AG08395 (cell line): Measurements from ENCODE around the gene KCP.
"Not testable (repeated sequence)": the region's sequence is repeated elsewhere in the genome, so short reads cannot be mapped to it uniquely, and the experiment has no call there.

Experiments used
- DNase-seq: peaks from one replicate; pipeline ENCODE4 v3.0.0; 2012; ENCODE audit warnings: mixed read lengths, low spot score

KCP gene

DNA sequence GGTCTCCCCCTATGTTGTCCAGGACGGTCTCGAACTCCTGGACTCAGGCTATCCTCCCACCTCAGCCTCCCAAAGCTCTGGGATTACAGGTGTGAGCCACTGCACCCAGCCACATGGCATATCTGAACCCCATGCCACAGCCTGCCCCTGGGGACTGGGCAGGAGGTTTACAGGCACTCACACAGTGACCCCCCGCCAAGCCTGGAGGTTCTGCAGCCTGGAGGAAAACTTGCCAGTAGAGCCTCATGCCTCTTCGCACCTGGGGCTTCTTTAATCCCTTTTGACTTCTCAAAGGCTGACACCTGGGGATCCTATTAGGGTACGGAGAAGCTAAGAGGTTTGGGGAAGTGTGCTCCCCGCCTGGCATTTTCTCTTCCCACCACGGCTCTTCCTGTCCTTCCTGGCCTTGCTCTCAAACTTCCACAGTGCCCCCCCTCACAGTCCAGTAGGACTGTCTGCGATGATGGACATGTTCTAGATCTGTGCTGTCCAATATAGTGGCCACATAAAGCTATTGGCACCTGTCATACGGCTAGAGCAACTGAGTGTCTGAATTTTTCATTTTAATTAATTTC, 11.4 kb upstream of the KCP start:
- no peak for DNase-seq

DNA sequence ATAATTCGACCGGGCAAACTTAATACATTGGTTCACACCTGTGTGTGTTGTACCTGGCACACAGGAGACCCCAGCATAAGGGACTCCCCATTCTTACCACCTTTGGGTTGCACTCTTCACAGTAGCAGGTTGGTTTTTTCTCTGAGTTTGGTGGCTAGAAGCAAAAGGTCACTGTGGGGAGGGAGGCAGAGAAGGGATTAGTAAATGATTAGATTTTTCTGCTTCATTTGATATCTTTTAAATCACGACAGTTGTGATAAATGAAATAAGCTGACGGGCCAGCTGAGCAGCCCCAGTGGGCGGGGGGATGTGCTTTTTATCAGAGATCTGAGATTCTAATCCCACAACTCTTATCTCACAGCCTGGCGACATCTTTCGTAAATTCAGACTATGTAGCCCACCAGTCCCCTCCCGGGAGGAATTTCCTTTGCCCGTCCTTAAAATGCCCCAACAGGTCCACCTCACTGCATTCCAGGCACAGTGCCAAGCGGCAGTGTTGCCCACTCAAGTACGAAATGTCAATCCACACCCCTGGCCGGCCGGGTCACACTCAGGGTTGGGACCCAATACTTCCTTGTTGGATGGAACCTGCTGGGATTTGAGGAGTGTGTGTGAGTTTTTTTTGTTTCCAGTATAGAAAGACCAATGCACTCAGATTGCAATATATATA, 10.5 kb upstream of the KCP start:
- DNase-seq: no peak

DNA sequence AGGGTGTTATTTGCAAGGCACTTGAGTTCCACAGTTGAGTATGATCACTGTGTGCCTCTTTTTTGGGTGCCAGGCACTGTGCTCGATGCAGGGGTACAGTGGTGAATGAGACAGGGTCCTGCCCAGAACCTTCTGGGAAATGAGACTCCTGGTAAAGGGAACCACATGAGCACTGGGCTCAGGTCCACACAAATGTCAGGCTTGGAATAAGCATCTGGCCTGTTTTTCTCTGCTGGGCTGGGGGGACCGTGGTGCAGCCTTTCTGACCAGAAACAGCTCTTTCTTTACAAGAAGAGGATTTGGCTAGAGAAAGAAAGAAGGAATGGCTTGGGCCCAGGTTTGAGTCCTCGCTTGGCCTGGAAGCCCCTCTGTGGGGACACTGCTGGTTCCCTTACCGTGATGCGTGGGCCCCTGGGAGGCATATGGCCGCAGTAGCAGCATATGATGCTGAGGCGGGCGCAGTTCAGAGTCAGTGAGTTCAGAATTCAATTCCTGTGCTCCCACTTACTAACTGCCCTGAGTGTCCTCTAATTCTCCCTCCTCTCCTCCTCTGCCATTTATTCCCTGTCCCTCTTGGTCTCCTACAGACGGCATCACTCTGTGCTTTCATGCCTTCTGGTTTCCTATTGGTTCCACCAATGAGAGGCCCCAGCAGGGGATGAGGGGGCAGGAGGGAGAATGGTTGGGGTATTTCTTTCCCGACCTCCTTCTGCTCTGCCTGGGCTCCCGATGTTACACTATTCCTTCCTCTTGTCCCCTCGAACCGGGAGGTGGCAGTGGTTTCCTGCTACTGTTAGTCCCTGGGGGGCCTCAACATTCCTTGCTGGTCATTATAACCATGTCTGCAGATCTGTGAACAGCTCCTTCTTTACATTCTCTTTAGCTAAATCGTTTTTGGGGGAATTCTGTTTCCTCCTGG, 9.6 kb upstream of the KCP start:
- no peak for DNase-seq

DNA sequence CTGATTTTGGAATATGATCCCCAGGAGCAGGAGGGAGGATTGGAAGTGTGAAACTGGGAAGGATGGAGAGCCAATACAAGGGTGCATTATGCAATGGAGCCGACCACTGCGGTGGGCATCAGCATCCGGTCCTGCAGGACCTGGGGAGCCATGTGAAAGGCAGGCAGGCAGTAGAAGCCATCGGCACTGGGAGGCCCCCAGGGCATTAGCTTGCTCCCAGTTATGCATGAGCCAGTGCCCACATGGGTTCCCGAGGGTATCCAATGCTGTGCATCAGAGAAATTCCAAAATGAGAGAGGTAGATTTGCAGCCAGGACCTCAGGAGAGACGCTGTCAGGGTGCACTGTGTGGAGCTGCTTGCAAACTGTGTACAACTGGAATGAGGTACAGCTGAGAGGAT, 8.7 kb upstream of the KCP start:
- no peak for DNase-seq

DNA sequence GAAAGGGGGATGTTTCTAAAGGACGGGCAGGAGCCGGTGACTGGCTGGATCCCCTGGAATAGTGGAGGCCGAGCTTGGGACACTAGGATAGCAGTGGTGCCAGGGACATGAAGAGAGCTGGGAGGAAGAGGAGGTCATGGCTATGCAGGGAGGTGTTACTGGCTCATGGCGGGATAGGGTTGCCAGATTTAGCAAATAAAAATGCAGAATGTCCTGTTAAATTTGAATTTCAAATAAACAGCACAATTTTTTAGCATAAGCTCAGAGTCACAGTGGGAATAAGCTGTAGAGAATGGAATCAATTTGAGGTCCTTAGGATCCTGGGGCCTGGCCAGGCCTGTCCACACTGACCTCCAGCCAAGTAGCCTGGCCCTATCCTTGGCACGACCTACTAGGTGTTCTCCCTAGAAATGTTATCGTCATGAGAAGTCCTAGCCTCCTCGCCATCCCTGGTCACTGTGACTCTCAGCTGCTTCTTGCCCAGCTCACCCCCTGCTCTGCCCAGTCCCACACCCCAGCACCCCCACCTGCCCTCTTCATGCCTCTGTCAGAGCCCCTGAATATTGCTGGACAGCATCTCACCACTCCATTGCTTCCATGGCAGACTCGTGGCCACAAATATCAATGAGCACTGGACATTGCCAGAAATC, 7.6 kb upstream of the KCP start:
- no peak for DNase-seq

DNA sequence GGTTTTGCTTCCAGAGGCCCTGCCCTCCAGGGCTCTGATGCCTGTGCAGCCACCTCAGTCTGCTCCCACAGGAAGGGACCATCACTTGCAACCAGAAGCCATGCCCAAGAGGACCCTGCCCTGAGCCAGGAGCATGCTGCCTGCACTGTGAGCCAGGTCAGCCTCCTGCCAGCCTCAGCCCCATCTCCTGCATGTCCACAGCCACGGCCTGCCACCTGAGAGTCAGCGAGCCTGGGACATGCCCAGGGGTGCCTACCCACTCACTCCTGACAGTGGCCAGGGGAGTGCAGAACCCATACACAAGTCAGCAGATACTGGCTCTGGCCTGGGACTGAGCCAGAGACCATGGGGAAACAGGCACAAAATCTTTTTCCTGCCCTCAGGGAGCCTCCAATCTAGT, 6.6 kb upstream of the KCP start:
- no peak for DNase-seq

DNA sequence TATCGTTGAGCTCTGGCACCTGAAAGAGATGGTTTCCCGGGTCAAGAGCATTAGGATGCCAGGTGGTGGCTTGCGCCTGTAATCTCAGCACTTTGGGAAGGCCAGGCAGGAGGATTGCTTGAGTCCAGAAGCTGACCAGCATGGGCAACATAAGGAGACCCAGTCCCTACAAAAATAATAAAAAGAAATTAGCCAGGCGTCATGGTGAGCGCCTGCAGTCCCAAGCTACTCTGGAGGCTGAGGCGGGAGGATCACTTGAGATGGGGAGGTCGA, 6.1 kb upstream of the KCP start:
- no peak for DNase-seq

DNA sequence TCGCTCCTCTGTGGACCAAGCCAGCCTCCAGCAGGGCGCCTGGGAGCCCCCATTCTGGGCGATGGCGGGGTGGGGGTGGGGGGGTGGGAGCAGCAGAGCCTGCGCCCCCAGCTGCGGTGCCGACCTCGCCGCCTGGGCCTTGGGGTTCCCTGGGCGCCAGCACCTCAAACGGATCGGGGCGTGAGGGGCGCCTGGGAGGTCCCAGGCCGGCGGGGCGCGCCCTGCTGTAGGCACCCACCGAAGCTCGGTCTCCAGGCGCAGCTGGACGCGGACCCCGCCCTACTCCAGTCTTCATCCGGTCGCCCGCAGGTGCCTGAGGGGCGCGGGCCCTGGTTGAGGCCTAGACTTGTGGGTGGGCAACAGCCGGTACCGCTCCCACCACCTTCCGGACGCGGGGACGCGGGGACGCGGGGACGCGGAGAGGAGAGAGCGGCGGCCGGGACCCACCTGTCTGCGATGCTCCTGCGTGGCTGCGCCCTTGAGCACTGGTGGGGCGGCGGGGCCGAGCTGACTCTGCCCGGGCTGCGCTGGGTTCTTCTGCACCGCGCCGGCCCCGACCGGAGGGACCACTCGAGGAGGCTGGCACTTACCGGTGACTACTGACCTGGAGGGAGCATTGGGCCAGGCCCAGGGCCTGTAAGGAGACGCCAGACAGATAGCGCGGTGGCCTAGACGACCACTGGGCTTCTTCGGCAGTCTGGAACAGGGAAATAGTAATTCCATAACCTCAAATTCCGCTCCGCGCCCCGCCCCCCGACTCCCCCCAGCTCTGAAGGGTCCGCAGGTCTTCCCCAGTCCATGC, 5.5 kb upstream of the KCP start:
- no peak for DNase-seq

DNA sequence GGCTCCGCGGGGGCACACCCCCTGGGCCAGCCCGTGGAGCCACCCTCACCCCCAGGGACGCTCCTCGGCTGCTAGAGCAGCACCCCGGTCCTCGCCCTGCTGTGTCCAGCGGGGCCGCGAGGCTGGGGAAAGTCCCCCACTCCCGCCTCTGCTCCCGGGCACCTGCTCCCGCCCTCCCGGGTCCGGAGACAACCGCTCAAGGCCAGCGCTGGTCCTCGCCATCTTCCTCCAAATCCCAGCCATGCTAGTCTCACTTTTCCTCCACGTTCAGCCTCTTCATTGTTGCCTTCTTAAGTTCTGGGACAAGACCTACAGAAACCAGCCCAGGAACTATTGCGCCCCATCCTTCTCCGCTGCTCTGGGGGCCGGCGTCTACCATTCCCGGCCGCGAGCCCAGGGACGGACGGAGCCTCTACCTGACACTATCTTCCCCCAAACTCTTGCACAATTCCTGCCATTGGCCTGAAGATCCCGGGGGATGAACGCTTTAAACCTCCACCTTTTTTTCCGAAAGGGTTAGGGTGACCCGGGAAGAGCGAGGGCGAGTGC, 4.8 kb upstream of the KCP start:
- DNase-seq: no peak

DNA sequence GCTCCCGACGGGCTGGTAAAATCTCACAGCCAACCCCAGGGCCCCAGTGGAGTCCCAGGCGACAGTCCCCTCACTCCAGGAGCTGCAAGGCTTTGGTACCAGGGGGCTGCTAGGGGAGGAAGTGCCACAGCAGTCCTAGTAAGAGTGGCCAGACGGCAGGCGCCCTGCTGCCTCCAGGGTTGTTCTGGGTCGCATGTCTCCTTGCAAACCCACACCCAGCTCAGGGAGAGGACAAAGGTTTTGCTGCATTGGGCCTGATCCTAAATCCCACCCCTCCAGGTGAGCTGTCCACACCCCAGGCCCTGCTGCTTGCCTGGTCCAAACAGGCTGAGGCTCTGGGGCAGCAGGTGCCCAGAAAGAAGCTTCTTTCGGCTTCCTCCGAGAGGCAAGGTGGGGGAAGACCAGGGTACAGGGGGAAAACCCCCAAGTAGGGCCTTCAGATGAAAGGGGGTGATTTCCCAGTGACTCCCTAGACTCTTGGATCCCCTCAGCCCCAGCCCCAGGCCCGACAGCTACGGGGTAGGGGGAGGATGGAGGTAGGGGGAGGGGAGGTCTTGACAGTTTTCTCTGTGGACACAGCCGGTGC, 4.2 kb upstream of the KCP start:
- DNase-seq: no peak

DNA sequence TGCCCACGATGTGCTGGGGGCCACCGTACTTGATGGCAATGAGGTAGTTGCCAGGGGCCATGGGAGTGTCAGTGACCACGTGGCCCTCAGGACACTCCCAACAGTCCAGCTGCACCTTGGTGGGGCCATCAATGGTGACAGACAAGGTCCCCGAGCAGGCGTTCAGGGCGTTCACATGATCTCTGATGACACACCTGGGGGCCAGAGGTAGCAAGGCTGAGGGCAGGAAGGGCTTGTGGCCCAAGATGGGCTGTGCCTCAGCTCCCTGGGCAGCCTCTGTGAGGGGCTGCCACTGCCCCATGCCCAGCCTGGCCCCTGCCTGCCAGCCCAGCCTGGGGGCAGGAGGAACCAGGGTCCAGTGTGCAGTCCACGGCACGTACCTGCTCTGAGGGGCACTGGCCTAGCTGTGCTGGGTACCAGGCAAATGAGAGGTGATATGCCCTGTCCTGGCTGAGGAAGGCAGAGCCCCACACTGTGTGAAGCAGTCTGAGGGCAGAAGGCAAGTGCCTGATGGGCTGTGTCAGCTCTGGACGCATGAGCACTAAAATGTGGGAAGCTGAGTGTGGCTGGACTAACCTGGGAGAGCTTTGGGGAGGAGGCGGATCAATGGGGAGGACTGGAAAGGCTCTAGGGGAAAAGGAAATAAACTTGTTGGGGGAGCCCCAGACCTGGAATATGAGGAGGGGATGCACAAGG, 3.5 kb upstream of the KCP start:
- DNase-seq: no peak

DNA sequence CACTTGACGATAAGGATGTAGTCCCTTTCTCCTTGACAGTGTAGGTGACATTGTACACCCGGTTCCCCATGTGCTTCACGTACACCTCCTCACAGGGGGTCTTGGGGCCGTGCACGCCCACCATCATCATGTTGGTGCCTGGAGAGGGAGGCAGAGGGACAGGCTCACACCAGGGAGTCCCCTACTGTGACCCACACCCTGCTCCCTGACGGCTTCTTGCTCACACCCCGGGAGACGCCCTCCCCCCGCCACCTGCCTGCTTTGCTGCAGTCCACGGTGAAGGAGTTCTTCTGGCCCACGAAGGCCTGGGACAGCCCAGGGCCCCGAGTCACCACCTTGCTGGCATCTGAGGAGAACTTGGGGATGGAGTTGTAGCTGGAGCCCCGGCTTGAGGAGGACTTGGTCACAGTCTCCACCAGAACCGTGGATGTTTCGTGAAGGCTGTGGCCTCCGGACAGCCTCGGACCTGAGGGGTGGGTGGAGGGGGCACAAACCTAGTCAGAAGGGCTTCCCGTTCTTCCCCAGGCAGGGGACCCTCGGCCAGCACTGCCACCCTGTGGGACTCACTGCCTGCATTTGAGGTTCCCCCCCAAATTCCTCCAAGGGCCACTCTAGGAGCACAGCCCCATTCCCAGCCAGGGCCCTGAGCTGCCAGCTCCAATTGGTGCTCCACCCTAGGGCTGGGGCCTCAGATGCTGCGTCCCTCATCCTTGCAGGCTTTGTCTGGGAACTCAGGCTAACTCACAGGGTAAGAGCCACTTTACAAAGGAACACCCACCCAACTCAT, 2.4 kb upstream of the KCP start:
- not testable (repeated sequence) for DNase-seq

DNA sequence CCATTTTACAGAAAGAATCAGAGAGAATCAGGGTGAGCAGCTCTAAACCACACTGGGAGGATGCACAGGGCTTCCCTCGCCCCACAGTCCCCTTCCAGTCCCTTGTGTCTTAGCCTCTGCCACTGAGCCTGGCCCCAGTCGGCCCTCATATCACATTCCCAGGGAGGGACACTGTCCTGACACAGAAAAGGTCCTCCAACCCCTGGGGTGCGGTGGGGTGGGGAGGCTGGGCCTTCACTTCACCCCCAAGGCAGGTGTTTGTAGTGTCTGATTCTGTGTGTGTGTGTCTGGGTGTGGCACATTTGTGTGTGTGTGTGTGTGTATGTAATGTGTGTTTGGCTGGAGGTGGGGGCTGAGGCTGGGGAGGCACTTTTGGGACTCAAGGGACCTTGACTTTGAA, 1.8 kb upstream of the KCP start:
- no peak for DNase-seq

DNA sequence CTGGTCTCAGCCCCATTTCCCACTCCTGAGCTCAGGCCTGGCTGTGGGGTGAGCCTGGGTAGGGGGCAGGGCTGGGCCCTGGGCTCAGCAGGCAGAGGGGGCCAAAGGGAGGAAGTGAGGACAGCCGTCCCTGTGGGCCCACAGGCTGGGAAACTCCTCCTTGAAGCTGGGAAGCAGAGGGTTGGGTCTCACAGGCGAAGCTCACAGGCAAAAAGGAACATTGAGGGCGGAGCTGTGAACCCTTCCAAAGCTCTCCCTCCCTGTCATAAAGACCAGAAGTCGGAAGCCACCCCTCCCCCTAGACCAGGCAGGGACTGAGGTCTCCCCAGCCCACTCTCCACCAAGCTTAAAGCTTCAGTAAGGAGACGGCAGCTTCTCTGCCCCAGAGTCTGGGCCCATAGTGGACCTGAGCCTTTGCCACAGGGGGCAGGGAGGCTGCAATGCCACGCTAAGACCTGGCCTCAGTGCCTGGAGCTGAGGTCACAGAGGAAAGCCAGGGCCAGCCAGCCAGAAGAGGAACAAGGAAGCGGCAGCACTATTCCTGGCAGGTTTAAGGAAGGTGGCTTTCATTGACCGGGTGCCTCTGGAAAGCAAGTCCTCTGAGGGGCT, 1.0 kb upstream of the KCP start:
- DNase-seq: no peak

DNA sequence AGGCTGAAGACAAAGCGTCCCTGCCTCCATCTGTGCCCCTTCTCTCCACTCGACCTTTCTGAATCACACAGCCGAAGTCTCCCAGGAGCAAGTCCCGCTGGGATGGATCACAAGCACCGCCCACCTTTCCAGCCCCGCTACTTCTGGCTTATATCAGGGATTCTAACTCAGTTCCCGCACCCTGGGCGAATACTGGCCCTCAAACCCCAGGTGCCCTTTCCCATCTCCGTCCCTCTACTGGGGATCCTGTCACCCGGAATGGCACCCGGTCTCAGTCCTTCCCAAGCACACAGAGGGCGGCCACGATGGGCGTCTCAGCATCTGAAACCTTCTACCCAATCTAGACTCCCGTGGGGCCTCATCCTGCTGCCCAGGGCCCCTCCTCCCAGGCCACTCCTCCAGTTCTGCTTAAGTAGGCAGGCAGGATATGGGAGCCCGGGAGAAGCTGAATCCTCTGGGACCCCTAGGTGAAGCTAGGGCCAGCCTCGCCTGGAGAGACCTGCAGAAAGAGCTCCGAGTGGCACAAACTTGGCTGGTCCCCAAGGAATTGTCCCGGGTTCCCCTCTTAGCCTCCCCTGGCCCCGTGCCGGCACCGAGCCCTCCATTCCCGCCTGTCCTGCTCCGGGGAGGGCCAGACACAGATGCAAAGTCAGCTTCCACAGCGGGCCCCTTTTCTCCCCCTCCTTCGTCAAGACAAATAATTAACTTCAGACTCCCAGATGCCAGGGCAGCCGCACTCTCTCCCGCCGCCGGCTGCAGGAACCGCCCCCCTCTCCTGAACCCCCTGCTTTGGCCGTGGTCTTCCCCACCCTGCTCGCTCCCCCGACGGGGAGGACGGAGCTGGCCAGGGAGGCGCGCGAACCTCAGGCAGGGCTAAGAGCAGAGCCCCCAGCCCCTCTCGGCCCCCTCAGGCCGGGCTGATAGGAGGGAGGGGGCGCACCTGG, 612 bp downstream of the KCP start:
- peak; percentile 65 for DNase-seq

DNA sequence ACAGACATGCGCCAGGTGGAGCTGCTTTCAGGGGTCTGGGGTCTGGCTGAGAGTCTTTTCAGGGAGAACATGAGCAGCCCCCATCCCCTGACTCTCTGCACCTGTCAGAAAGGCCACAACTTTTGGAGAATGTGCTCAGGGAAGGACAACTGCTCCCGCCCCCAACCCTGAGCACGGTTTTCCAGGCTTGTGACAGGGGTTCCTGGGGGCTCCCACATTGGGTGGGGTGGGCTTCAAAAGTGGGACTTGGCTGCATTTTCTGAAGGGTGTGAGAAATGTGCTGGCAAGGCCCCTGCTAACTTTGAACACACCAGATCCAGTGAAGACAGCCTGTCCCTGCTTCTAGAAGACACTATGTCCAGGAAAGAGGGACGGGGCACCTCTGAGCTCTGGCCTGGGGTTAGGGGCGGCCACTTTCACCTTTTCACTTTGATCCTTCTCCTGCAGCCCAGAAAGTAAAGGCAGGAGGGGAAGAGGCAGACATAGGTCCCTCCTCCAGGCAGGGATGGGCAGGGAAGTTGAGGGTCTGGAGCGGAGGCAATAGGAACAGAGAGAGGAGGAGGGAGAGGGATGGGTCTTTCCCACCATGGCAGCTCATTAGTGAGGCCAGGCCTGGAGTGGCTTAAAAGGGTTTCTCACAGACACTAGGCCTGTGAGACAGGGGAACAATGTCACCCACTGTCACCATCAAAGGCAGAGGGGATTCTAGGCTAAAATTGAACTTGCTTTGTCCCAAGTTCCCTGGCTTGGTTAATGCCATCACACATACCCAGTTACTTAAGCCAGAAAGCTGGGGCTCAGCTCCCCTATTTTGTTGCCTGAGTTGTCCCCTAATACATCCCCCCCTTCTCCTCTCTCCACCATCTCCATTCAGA, 1.5 kb downstream of the KCP start:
- no peak for DNase-seq

DNA sequence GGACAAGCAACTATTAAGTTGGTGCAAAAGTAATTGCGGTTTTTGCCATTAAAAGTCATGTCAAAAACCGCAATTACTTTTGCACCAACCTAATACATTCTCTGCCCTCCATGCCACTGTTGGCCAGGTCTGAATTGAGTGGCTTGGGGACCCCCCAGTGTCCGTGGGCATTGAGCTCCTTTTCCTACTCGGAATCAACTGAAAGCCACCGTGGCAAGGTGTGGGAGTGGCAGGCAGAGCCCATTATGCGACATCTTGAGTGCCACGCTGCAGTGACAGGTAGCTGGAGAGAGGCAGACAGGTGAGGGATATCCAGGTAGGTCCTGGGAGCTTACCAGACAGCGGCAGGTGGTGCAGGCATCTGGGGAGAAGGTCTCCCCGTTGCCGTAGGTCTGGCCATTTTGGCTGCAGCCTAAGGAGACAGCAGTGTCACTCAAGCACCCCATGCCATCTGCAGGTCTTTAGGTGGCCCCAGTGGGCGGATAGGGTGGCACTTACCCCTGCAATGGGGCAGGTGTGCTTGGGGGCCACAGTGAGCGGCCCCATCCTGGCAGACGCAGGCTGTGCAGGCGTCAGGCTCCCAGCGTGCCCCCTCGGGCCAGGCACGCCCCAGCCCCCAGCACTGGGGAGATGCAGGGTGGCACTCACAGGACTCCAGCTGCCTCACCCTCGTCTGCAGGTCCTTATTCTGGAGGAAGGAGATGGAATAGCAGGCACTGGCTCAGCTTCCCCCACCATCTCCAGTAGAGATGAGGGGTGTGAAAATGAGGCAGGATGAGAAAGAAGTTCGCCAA, 3.5 kb downstream of the KCP start:
- DNase-seq: no peak
